Liver (tissue), 9 donors: ENCODE results near the gene CTBS. TPM values are rescaled to one million over a fixed set of nuclear protein-coding genes. Genes with fewer than 3 reads are reported as not detected.

Experiments
- DNase-seq: peaks from one replicate; pipeline ENCODE4 v3.0.0-alpha.2; 2017; ENCODE audit warnings: low spot score
- H3K27ac ChIP-seq, 2 donors: one replicate each; pipeline ENCODE4 v1.7.0; 2013; ENCODE audit warnings: inconsistent platforms in 2 of 2, low read length in 2 of 2, control low read depth in 1 of 2, low read depth in 1 of 2, mild to moderate bottlenecking in 1 of 2
- H3K27me3 ChIP-seq, 4 donors: one replicate each; pipeline versions ENCODE4 v1.6.1 to v1.7.0; 2013; ENCODE audit warnings: low read length in 3 of 4, inconsistent platforms in 1 of 4, mild to moderate bottlenecking in 1 of 4, moderate library complexity in 1 of 4; ENCODE audit not compliant: control insufficient read depth in 4 of 4, insufficient read depth in 4 of 4
- H3K36me3 ChIP-seq, 4 donors: one replicate each; pipeline versions ENCODE4 v1.6.1 to v1.7.0; 2013; ENCODE audit warnings: low read length in 3 of 4, mild to moderate bottlenecking in 3 of 4, low read depth in 1 of 4, moderate library complexity in 1 of 4; ENCODE audit not compliant: control insufficient read depth in 4 of 4, insufficient read depth in 3 of 4
- H3K4me1 ChIP-seq, 4 donors: one replicate each; pipeline versions ENCODE4 v1.6.1 to v1.7.0; 2013; ENCODE audit warnings: low read length in 3 of 4, mild to moderate bottlenecking in 3 of 4, moderate library complexity in 1 of 4; ENCODE audit not compliant: control insufficient read depth in 4 of 4, insufficient read depth in 4 of 4
- H3K4me3 ChIP-seq, 3 donors: one replicate each; pipeline versions ENCODE4 v1.6.1 to v1.7.0; 2013; ENCODE audit warnings: low read length in 3 of 3, control low read depth in 1 of 3, low read depth in 1 of 3, mild to moderate bottlenecking in 1 of 3
- H3K9ac ChIP-seq, 2 donors: one replicate each; pipeline ENCODE4 v1.7.0; 2013; ENCODE audit warnings: low read length in 2 of 2, mild to moderate bottlenecking in 2 of 2, moderate library complexity in 2 of 2, control low read depth in 1 of 2, low read depth in 1 of 2
- H3K9me3 ChIP-seq, 4 donors: one replicate each; pipeline versions ENCODE4 v1.6.1 to v1.7.0; 2013; ENCODE audit warnings: low read length in 3 of 4; ENCODE audit not compliant: control insufficient read depth in 4 of 4
- ATF3 ChIP-seq: IDR thresholded peaks from 2 replicates; pipeline ENCODE4 v1.6.1; 2016; ENCODE audit warnings: antibody characterized with exemption
- EGR1 ChIP-seq, 2 donors: IDR thresholded peaks; 2 replicates each; pipeline ENCODE4 v1.6.1; 2016 to 2018; ENCODE audit warnings: antibody characterized with exemption in 2 of 2, low read depth in 2 of 2
- FOXA1 ChIP-seq: IDR thresholded peaks from 2 replicates; pipeline ENCODE4 v1.6.1; 2016; ENCODE audit warnings: antibody characterized with exemption
- FOXA2 ChIP-seq: IDR thresholded peaks from 2 replicates; pipeline ENCODE4 v1.6.1; 2016; ENCODE audit warnings: antibody characterized with exemption
- GABPA ChIP-seq, 2 donors: IDR thresholded peaks in 1 of 2; conservative IDR thresholded peaks in 1 of 2; 2 replicates each; pipeline ENCODE4 v1.6.1; 2016; ENCODE audit warnings: antibody characterized with exemption in 2 of 2, mild to moderate bottlenecking in 1 of 2, moderate library complexity in 1 of 2
- HNF4A ChIP-seq, 2 donors: conservative IDR thresholded peaks; 2 replicates each; pipeline ENCODE4 v1.6.1; 2016; ENCODE audit warnings: antibody characterized with exemption in 2 of 2, mild to moderate bottlenecking in 2 of 2
- HNF4G ChIP-seq: IDR thresholded peaks from 2 replicates; pipeline ENCODE4 v1.6.1; 2016; ENCODE audit warnings: antibody characterized with exemption
- JUND ChIP-seq, 2 donors: IDR thresholded peaks; 2 replicates each; pipeline ENCODE4 v1.6.1; 2016; ENCODE audit warnings: antibody characterized with exemption in 2 of 2
- NR2F2 ChIP-seq: IDR thresholded peaks from 2 replicates; pipeline ENCODE4 v1.6.1; 2016; ENCODE audit warnings: antibody characterized with exemption
- RAD21 ChIP-seq, 2 donors: IDR thresholded peaks; 2 replicates each; pipeline ENCODE4 v1.6.1; 2016; ENCODE audit warnings: antibody characterized with exemption in 2 of 2, mild to moderate bottlenecking in 2 of 2
- TAF1 ChIP-seq: conservative IDR thresholded peaks from 2 replicates; pipeline ENCODE4 v1.6.1; 2016; ENCODE audit warnings: antibody characterized with exemption, mild to moderate bottlenecking
- YY1 ChIP-seq: IDR thresholded peaks from 2 replicates; pipeline ENCODE4 v1.6.1; 2016; ENCODE audit warnings: antibody characterized with exemption, mild to moderate bottlenecking
- WGBS: extraction: QIAGEN DNeasy Blood & Tissue Kit; methylation state at CpG from one replicate; pipeline ENCODE4 v1.1.7; 2013; 5-methylcytosine and 5-hydroxymethylcytosine counted together
- polyA plus RNA-seq, 2 donors: library from polyadenylated mRNA; stranded (reverse) in 1 of 2; unstranded in 1 of 2; fragments of 200-250 nt in 1 of 2; fragments of >200 nt in 1 of 2; fragmentation: Nextera tagmentation in 1 of 2; extraction: Ambion mirVana in 1 of 2; gene quantifications; one replicate each; pipeline versions ENCODE4 v1.2.1 to v1.2.3, GENCODE V29; 2013 to 2015
- total RNA-seq, 2 donors: library from RNA; depleted of rRNA; stranded (reverse); fragments of >200 nt; gene quantifications; one replicate each; pipeline ENCODE4 v1.2.3, GENCODE V29; 2014
- TF ChIP-seq, protein P1 (sequence below): IDR thresholded peaks from 2 replicates; pipeline ENCODE4 v1.6.1; 2016; ENCODE audit warnings: antibody characterized with exemption
- TF ChIP-seq, protein P2 (sequence below): IDR thresholded peaks from 2 replicates; pipeline ENCODE4 v1.6.1; 2016; ENCODE audit warnings: antibody characterized with exemption, mild to moderate bottlenecking
- TF ChIP-seq, protein P3 (sequence below): fragments of 150-350 bp; IDR thresholded peaks from 2 replicates; pipeline ENCODE4 v1.5.1; 2017; ENCODE audit warnings: improper control_type of control experiment, low read depth, low read length; ENCODE audit not compliant: missing input control
- TF ChIP-seq, protein P4 (sequence below): IDR thresholded peaks from 2 replicates; pipeline ENCODE4 v1.6.1; 2016; ENCODE audit warnings: antibody characterized with exemption
- donor health status: healthy.
- donor health status: healthy.
- donor health status: healthy.
- donor health status: healthy.
- donor health status: healthy.

The CTBS gene
- total and polyA plus RNA-seq, 4 donors = 8.5 to 26.9 (median 19.9) TPM

GRCh38 chr1:84538599-84538998, 35.6 kb downstream of the CTBS start:
- no peak overlapping the region for H3K4me3 ChIP-seq
- no peaks in the 10 kb centered on the region for H3K27me3 ChIP-seq
- TF ChIP-seq YY1 (no peak), JUND (IDR thresholded peaks at IDR 0.05) (no peak), FOXA2 (no peak), EGR1 (IDR thresholded peaks at IDR 0.05; ENCODE audit: low read depth in 2 of 2) (no peak), FOXA1 (no peak)
- peaks cover 0 to 12% (median 3%) of the 10 kb centered on the region in 4 donors for H3K36me3 ChIP-seq
- no peaks in the 10 kb centered on the region for H3K4me1 ChIP-seq
- no peaks in the 10 kb centered on the region for H3K9me3 ChIP-seq
- H3K27ac ChIP-seq = no peak overlapping the region
- no peak for DNase-seq
- H3K9ac ChIP-seq = no peak overlapping the region

DNA sequence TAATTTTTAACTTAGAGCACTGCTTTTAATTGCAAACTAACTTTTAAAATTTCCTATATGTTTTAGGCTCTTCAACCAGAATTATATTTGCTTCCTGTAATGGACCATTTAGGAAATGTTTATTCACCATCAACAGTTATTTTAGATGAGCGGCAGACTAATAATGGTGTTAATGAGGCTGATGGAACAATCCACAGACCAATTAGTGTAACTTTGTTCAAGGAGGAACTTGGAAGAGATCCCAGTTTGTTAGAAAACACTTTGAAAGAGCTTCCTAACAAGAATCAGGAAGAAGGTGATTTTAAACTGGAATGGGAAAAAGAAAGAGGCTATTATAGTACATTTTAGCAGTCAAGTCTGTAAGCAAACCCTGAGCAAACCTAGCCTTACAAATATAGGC, 48.5 kb downstream of the CTBS start:
- H3K27me3 ChIP-seq = no peaks in the 10 kb centered on the region
- TF ChIP-seq NR2F2 = no peak
- TF ChIP-seq TAF1 = no peak
- TF ChIP-seq HNF4A (conservative IDR thresholded peaks at IDR 0.05) = no peak
- TF ChIP-seq HNF4G = no peak
- TF ChIP-seq, protein P1, sequence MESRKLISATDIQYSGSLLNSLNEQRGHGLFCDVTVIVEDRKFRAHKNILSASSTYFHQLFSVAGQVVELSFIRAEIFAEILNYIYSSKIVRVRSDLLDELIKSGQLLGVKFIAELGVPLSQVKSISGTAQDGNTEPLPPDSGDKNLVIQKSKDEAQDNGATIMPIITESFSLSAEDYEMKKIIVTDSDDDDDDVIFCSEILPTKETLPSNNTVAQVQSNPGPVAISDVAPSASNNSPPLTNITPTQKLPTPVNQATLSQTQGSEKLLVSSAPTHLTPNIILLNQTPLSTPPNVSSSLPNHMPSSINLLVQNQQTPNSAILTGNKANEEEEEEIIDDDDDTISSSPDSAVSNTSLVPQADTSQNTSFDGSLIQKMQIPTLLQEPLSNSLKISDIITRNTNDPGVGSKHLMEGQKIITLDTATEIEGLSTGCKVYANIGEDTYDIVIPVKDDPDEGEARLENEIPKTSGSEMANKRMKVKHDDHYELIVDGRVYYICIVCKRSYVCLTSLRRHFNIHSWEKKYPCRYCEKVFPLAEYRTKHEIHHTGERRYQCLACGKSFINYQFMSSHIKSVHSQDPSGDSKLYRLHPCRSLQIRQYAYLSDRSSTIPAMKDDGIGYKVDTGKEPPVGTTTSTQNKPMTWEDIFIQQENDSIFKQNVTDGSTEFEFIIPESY = no peak
- TF ChIP-seq YY1 = no peak
- TF ChIP-seq, protein P2, sequence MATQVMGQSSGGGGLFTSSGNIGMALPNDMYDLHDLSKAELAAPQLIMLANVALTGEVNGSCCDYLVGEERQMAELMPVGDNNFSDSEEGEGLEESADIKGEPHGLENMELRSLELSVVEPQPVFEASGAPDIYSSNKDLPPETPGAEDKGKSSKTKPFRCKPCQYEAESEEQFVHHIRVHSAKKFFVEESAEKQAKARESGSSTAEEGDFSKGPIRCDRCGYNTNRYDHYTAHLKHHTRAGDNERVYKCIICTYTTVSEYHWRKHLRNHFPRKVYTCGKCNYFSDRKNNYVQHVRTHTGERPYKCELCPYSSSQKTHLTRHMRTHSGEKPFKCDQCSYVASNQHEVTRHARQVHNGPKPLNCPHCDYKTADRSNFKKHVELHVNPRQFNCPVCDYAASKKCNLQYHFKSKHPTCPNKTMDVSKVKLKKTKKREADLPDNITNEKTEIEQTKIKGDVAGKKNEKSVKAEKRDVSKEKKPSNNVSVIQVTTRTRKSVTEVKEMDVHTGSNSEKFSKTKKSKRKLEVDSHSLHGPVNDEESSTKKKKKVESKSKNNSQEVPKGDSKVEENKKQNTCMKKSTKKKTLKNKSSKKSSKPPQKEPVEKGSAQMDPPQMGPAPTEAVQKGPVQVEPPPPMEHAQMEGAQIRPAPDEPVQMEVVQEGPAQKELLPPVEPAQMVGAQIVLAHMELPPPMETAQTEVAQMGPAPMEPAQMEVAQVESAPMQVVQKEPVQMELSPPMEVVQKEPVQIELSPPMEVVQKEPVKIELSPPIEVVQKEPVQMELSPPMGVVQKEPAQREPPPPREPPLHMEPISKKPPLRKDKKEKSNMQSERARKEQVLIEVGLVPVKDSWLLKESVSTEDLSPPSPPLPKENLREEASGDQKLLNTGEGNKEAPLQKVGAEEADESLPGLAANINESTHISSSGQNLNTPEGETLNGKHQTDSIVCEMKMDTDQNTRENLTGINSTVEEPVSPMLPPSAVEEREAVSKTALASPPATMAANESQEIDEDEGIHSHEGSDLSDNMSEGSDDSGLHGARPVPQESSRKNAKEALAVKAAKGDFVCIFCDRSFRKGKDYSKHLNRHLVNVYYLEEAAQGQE = no peak
- TF ChIP-seq ATF3 = no peak
- no peak for TF ChIP-seq GABPA (IDR thresholded peaks at IDR 0.05 in 1 of 2, conservative IDR thresholded peaks at IDR 0.05 in 1 of 2)
- TF ChIP-seq EGR1 (IDR thresholded peaks at IDR 0.05; ENCODE audit: low read depth in 2 of 2) = no peak
- no peak for TF ChIP-seq FOXA2
- TF ChIP-seq, protein P3, sequence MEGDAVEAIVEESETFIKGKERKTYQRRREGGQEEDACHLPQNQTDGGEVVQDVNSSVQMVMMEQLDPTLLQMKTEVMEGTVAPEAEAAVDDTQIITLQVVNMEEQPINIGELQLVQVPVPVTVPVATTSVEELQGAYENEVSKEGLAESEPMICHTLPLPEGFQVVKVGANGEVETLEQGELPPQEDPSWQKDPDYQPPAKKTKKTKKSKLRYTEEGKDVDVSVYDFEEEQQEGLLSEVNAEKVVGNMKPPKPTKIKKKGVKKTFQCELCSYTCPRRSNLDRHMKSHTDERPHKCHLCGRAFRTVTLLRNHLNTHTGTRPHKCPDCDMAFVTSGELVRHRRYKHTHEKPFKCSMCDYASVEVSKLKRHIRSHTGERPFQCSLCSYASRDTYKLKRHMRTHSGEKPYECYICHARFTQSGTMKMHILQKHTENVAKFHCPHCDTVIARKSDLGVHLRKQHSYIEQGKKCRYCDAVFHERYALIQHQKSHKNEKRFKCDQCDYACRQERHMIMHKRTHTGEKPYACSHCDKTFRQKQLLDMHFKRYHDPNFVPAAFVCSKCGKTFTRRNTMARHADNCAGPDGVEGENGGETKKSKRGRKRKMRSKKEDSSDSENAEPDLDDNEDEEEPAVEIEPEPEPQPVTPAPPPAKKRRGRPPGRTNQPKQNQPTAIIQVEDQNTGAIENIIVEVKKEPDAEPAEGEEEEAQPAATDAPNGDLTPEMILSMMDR = no peak
- TF ChIP-seq, protein P4, sequence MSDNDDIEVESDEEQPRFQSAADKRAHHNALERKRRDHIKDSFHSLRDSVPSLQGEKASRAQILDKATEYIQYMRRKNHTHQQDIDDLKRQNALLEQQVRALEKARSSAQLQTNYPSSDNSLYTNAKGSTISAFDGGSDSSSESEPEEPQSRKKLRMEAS = no peak
- no peak for TF ChIP-seq RAD21 (IDR thresholded peaks at IDR 0.05)
- no peak for TF ChIP-seq JUND (IDR thresholded peaks at IDR 0.05)
- 96% methylated on average over 1 of the region's 1 CpG for WGBS
- H3K36me3 ChIP-seq = peaks cover 0 to 2% (median under 1%) of the 10 kb centered on the region in 4 donors
- no peak overlapping the region for H3K9ac ChIP-seq
- H3K27ac ChIP-seq = no peak overlapping the region
- no peak overlapping the region for H3K4me3 ChIP-seq
- H3K9me3 ChIP-seq = no peaks in the 10 kb centered on the region
- H3K4me1 ChIP-seq = no peaks in the 10 kb centered on the region
- DNase-seq = no peak
